ENCODE measurements around the gene PIP5K1C.

The PIP5K1C gene

GRCh38 chr19:3738477-3739220 lies 38.4 kb upstream of the PIP5K1C start:
- H3K4me3 ChIP-seq (replicated peaks; ENCODE audit: low read depth, low read length), result no peak overlapping the region
- TF ChIP-seq CTCF (IDR thresholded peaks at IDR 0.05; ENCODE audit: low read length, missing control alignments), result no peak
- DNase-seq (ENCODE audit: low read depth), result no peak

DNA sequence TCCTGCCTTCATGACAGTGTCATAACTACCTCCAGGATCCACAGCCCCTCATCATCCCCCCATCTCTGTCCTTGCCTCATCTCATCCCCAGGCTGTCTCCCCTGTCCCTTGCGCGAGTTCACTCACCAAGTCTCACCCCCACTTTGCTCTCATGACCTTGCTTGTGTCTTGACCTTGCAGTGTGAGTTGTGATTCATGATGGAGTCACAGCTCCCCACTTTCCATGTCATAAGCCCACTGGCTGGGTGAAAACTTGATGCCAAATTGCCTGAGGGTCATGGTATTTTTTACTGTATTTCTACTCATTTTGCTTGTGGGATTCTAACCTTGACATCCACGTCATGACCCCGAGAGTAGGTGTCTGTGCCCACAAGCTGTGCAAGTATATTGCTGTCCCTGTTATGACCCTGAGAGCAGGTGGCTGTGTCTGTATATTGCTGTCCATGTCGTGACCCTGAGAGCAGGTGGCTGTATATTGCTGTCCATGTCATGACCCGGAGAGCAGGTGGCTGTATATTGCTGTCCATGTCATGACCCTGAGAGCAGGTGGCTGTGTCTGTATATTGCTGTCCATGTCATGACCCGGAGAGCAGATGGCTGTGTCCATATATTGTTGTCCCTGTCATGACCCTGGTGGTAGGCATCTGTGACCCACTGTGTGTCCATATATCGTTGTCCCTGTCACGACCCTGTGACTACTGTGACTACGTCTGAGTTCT lies 37.4 kb upstream of the PIP5K1C start:
- no peak for DNase-seq (ENCODE audit: low read depth)
- no peak for TF ChIP-seq CTCF (IDR thresholded peaks at IDR 0.05; ENCODE audit: low read length, missing control alignments)
- no peak overlapping the region for H3K4me3 ChIP-seq (replicated peaks; ENCODE audit: low read depth, low read length)

DNA sequence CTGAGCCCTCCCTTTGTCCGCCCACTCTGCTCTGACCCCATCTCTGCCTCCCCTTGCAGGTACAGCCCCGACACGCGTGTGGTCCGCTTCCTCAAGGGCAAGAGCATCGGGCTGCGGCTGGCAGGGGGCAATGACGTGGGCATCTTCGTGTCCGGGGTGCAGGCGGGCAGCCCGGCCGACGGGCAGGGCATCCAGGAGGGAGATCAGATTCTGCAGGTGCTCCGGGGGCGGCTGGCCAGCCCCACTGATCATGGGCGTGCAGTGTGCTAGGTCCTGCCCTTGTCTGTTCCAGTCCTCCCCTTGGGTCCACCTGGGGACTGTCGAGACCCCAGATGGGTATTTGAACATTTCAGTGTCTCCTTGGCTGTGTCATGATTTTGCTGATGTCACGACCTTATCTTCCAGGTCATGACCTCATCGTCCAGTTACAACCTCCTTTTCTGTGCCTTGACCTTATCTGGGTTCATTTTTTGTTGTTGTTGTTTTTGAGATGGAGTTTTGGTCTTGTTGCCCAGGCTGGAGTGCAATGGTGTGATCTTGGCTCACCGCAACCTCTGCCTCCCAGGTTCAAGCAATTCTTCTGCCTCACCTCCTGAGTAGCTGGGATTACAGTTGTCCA lies 35.9 kb upstream of the PIP5K1C start:
- no peak for DNase-seq (ENCODE audit: low read depth)
- no peak for TF ChIP-seq CTCF (IDR thresholded peaks at IDR 0.05; ENCODE audit: low read length, missing control alignments)
- H3K4me3 ChIP-seq (replicated peaks; ENCODE audit: low read depth, low read length), result no peak overlapping the region

GRCh38 chr19:3734310-3734600 lies 34.0 kb upstream of the PIP5K1C start:
- DNase-seq (ENCODE audit: low read depth), result no peak
- H3K4me3 ChIP-seq (replicated peaks; ENCODE audit: low read depth, low read length), result no peak overlapping the region
- TF ChIP-seq CTCF (IDR thresholded peaks at IDR 0.05; ENCODE audit: low read length, missing control alignments), result no peak

- no peak for TF ChIP-seq CTCF (IDR thresholded peaks at IDR 0.05; ENCODE audit: low read length, missing control alignments)
- no peak for DNase-seq (ENCODE audit: low read depth)
- H3K4me3 ChIP-seq (replicated peaks; ENCODE audit: low read depth, low read length), result no peak overlapping the region
Observed at GRCh38 chr19:3733549-3734309, 33.5 kb upstream of the PIP5K1C start.

DNA sequence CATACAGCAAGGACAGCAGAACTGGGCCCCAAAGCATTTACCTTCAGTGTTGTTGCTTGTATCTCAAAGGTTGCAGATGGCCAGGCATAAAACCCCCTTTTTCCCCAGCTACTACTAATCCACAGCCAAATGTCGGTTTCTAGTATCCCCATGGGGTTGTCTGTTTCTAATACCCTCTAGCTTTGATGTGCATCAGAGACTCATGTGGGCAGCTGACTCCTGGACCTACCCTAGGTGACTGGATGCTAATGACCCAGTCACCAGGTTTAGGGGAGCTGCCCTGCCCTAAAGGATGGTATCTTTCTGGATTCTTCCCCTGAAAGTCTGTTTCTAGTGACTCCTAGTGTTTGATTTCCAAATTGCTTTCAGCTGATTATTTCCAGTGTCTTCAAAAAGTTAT lies 31.8 kb upstream of the PIP5K1C start:
- DNase-seq (ENCODE audit: low read depth), result no peak
- no peak for TF ChIP-seq CTCF (IDR thresholded peaks at IDR 0.05; ENCODE audit: low read length, missing control alignments)
- no peak overlapping the region for H3K4me3 ChIP-seq (replicated peaks; ENCODE audit: low read depth, low read length)
